HFFc6 (cell line): ENCODE results near the gene GPX4. TPM values are rescaled to one million over a fixed set of nuclear protein-coding genes. Genes with fewer than 3 reads are reported as not detected.

ENCODE experiments used
- DNase-seq: peaks from one replicate; pipeline ENCODE4 v3.0.0-alpha.2; 2018
- H3K27ac Mint-ChIP-seq: 2 replicates; pipeline ENCODE4 v1.8.0; 2020; ENCODE audit warnings: mild to moderate bottlenecking, mixed read lengths
- H3K27me3 Mint-ChIP-seq: 2 replicates; pipeline ENCODE4 v1.8.0; 2021; ENCODE audit warnings: mild to moderate bottlenecking, moderate library complexity, mixed read lengths; ENCODE audit not compliant: insufficient read depth
- H3K36me3 Mint-ChIP-seq: 2 replicates; pipeline ENCODE4 v1.8.0; 2021; ENCODE audit warnings: low read depth, mixed read lengths
- H3K4me1 Mint-ChIP-seq: 2 replicates; pipeline ENCODE4 v1.8.0; 2020; ENCODE audit warnings: low read depth, mixed read lengths
- H3K4me3 Mint-ChIP-seq: 2 replicates; pipeline ENCODE4 v1.8.0; 2020; ENCODE audit warnings: mild to moderate bottlenecking, moderate library complexity, mixed read lengths
- H3K9me3 Mint-ChIP-seq: 2 replicates; pipeline ENCODE4 v1.8.0; 2020; ENCODE audit warnings: mild to moderate bottlenecking, mixed read lengths
- total RNA-seq, 6 experiments: library from RNA; stranded (reverse); fragmentation: NEBNext Ultra II Directional; extraction: Animal tissue kit (Norgen Biotek cat#: 25700); gene quantifications; 2 replicates in 1 of 6; 3 replicates in 5 of 6; pipeline ENCODE4 v1.2.3, GENCODE V29; 2021
- TF ChIP-seq, protein P1 (sequence below): fragments of 200-600 bp; sonication (generic); IDR thresholded peaks from 2 replicates; pipeline ENCODE4 v1.5.0; 2021; ENCODE audit warnings: antibody characterized with exemption, mild to moderate bottlenecking

GPX4 gene
- total RNA-seq, 6 experiments from 2014 or later, result 193 to 237 (median 223) TPM

DNA sequence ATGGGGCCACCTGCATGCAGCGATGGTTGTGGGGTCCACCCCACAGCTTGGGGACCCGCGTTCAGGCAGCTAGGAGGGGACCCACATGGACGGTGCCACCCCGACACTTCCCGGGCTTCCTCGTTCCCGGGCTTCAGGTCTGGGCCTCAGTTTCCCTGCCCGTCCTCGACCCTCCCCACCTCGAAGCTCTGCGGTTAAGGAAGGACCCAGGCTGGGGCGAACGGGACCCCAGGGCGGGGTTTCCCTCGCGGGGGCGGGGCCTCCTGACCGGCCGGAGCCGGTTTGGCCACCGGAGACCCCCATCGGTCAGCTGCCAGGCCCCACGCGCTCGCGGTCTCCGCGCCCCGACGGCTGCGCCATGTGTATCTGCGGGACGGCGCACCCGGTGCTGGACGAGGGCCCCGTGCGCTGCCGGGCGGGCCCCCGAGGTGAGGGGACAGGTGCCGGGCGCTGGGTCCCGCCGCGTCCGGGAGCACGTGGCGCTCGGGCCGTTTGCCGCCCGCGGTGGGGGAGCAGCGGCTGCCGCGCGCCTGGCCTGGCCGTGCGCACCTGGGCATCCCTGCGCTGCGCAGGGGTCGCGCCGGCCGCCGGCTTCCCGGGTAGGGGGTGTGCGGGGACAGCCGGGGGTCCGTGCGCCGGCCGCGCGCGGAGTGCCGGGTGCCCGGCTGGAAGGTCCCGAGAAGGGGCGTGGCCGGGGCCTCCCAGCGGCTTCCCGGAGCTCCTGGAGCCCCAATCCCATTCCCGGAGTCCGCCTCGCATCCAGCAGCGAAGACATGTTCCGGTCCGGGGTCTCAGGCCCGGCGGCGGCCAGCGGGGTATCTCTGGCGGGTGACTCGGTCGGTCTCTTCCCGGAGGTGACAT, 32.6 kb upstream of the GPX4 start:
- H3K36me3 Mint-ChIP-seq, result no peaks in the 10 kb centered on the region
- no peak for DNase-seq
- H3K27me3 Mint-ChIP-seq, result peaks cover 19% of the 10 kb centered on the region
- H3K9me3 Mint-ChIP-seq, result no peaks in the 10 kb centered on the region
- peaks cover 13% of the 10 kb centered on the region for H3K4me1 Mint-ChIP-seq
- TF ChIP-seq, protein P1, sequence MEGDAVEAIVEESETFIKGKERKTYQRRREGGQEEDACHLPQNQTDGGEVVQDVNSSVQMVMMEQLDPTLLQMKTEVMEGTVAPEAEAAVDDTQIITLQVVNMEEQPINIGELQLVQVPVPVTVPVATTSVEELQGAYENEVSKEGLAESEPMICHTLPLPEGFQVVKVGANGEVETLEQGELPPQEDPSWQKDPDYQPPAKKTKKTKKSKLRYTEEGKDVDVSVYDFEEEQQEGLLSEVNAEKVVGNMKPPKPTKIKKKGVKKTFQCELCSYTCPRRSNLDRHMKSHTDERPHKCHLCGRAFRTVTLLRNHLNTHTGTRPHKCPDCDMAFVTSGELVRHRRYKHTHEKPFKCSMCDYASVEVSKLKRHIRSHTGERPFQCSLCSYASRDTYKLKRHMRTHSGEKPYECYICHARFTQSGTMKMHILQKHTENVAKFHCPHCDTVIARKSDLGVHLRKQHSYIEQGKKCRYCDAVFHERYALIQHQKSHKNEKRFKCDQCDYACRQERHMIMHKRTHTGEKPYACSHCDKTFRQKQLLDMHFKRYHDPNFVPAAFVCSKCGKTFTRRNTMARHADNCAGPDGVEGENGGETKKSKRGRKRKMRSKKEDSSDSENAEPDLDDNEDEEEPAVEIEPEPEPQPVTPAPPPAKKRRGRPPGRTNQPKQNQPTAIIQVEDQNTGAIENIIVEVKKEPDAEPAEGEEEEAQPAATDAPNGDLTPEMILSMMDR, result 0 out of 2 replicates have a peak, but pooled peaks have one; percentile 3
- peak overlapping the region; percentile 21 for H3K4me3 Mint-ChIP-seq
- H3K27ac Mint-ChIP-seq, result no peak overlapping the region

DNA sequence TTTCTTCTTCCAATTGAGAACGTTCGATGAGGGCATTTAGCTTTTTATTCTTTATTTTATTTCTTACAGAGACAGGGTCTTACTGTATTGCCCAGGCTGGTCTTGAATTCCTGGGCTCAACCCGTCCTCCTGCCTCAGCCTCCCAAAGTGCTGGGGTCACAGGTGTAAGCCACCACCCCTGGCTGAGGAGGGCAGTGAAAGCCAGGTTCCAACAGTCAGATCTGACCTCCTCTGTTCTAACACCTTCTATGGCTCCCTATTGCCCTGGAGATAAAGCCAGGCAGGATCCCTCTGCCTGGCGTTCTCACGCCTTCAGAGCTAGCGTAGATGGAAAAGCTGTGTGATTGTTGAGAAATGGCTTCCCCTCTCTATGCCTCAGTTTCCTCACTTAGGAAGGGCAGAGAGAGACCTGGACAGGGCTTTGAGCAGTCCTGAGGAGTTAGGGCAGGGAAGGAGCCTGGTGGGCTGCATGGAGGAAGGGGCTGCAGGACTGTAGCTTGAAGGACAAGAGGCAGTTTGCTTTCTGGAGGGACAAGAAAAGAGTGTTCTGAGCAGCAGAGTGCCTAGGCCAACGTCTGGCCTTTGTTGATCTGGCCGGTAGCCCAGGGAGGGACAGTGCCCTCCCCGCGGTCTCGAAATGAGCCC, 31.3 kb upstream of the GPX4 start:
- Mint-ChIP-seq H3K27me3 (peaks cover 17% of the 10 kb centered on the region), H3K36me3 (no peaks in the 10 kb centered on the region), H3K27ac (no peak overlapping the region), H3K9me3 (no peaks in the 10 kb centered on the region), H3K4me1 (peaks cover 13% of the 10 kb centered on the region), H3K4me3 (no peak overlapping the region)
- no peak for DNase-seq
- TF ChIP-seq, protein P1, result no peak

DNA sequence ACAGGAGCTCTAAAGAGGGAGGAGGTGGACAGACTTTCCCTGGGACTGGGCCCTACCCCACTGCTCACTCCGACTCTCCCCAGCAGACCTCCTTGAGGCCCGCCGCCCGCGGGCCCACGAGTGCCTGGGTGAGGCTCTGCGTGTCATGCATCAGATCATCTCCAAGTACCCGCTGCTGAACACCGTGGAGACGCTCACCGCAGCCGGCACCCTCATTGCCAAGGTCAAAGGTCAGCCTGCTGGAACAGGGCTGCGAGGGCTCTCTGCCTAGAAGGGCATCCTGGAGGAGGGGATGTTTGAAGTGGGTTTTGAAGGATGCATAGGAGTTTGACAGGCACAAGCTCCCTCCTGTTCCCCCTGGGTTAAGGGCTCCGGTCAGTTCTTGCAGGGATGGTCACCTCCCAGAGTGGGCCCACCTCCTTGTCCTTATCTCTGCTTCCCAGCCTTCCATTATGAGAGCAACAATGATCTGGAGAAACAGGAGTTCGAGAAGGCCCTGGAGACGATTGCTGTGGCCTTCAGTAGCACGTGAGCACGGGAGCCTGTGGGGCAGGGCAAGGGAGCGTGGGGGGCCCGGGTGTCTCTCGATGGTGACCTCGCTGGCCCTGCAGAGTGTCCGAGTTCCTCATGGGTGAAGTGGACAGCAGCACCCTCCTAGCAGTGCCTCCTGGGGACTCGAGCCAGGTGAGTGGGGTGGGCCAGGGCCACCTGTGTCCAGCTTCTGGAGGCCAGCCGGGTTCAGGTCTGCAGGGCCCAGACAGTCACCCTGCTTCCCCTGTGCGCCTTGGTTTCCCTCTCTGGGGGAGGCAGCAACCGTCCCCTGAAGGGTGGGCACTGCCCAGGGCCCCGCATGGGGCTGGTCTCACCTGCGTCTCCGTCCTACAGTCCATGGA, 30.5 kb upstream of the GPX4 start:
- Mint-ChIP-seq H3K4me1 (peaks cover 13% of the 10 kb centered on the region), H3K36me3 (no peaks in the 10 kb centered on the region), H3K27me3 (peaks cover 14% of the 10 kb centered on the region), H3K9me3 (no peaks in the 10 kb centered on the region), H3K27ac (no peak overlapping the region), H3K4me3 (no peak overlapping the region)
- TF ChIP-seq, protein P1, result no peak
- no peak for DNase-seq

DNA sequence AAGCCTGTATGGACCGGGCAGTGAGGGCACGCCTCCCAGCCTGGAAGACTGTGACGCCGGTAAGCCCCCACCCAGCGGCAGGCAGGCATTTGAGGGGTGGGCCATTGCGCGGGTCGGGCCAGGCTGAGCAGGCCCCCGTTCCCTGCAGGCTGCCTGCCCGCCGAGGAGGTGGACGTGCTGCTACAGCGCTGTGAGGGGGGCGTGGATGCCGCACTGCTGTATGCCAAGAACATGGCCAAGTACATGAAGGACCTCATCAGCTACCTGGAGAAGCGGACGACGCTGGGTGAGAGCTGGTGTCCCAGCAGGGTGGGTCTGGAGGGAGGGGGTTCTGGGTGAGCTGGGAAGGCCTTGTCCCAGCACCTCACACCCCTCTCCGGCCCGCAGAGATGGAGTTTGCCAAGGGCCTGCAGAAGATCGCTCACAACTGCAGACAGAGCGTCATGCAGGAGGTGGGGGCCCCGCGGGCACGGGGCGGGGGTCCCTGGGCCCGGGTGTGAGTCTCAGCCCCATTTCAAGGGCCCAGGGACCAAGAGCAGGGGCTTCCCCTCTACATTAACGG, 29.8 kb upstream of the GPX4 start:
- H3K27me3 Mint-ChIP-seq, result peaks cover 10% of the 10 kb centered on the region; the same call in 1 of the 2 replicates
- peaks cover 13% of the 10 kb centered on the region for H3K4me1 Mint-ChIP-seq
- H3K36me3 Mint-ChIP-seq, result no peaks in the 10 kb centered on the region
- no peak overlapping the region for H3K4me3 Mint-ChIP-seq
- TF ChIP-seq, protein P1, result no peak
- H3K9me3 Mint-ChIP-seq, result no peaks in the 10 kb centered on the region
- DNase-seq, result no peak
- no peak overlapping the region for H3K27ac Mint-ChIP-seq
